HepG2 (cell line): ENCODE measurements around the gene ABCG1. TPM values are rescaled to one million over a fixed set of nuclear protein-coding genes. Genes with fewer than 3 reads are reported as not detected.

Experiments
- ATAC-seq: fragments of 200-7000 bp; cut with Tn5 transposase; 3 replicates; pipeline ENCODE4 v1.9.1; 2020; ENCODE audit warnings: mild to moderate bottlenecking, moderate library complexity
- BruUV-seq: library from RNA; stranded (reverse); fragments of 400-500 nt; replicated peaks from 2 replicates; lab custom pipeline; 2021; lab: Mats Ljungman, UMichigan
- CTCF ChIA-PET: fragments of 300-600 bp; formaldehyde crosslinking; extraction: SDS; loops from one replicate; lab custom pipeline; 2021; ENCODE audit warnings: low total read pairs, inconsistent platforms, low intra/inter-chr PET ratio; lab: Yijun Ruan, JAX
- POLR2A ChIA-PET: fragments of 350-600 bp; sonication (Branson Sonifier 250); formaldehyde crosslinking; loops from one replicate; lab custom pipeline; 2020; ENCODE audit warnings: antibody characterized with exemption, inconsistent platforms; lab: Yijun Ruan, JAX
- DNase-seq: peaks from one replicate; pipeline ENCODE4 v3.0.0-alpha.2; 2015; ENCODE audit warnings: low spot score
- FAIRE-seq: peaks from 3 replicates; lab custom pipeline; 2011; peaks lifted over from hg19 to GRCh38; lab: Jason Lieb, UNC
- H2AFZ ChIP-seq: one replicate; pipeline ENCODE4 v1.6.1; 2011; ENCODE audit warnings: low read length, inconsistent platforms
- H3K27ac ChIP-seq: fragments of 300-600 bp; 3 replicates; pipeline ENCODE4 v1.8.0; 2011; ENCODE audit warnings: mixed run types, mild to moderate bottlenecking, mixed read lengths, low read length, inconsistent platforms; ENCODE audit not compliant: insufficient read depth; ENCODE audit errors: extremely low read length
- H3K27me3 ChIP-seq, 2 experiments: fragments of 200-600 bp in 1 of 2; 2 replicates in 1 of 2; 3 replicates in 1 of 2; pipeline versions ENCODE4 v1.6.0 to v1.8.0; 2011; ENCODE audit warnings: low read length in 2 of 2, mild to moderate bottlenecking in 2 of 2, moderate library complexity in 2 of 2, inconsistent platforms in 1 of 2; ENCODE audit not compliant: insufficient read depth in 2 of 2, control insufficient read depth in 1 of 2
- H3K36me3 ChIP-seq, 2 experiments: fragments of 200-600 bp in 1 of 2; replicated peaks in 1 of 2; 2 replicates in 1 of 2; 3 replicates in 1 of 2; pipeline versions ENCODE4 v1.5.1 to v1.8.0; 2011; ENCODE audit warnings: low read length in 2 of 2, inconsistent platforms in 1 of 2; ENCODE audit not compliant: insufficient read depth in 2 of 2, control insufficient read depth in 1 of 2
- H3K4me1 ChIP-seq: 2 replicates; pipeline ENCODE4 v1.5.1; 2012; ENCODE audit warnings: low read length, inconsistent platforms; ENCODE audit not compliant: insufficient read depth
- H3K4me2 ChIP-seq: 2 replicates; pipeline ENCODE4 v1.6.0; 2011; ENCODE audit warnings: low read depth, low read length, inconsistent platforms
- H3K4me3 ChIP-seq, 3 experiments: fragments of 200-600 bp in 1 of 3; sonication (generic), shearing (Covaris generic) in 1 of 3; replicated peaks in 1 of 3; 2 replicates each; pipeline ENCODE4 v1.5.1; 2011 to 2016; ENCODE audit warnings: low read length in 3 of 3, inconsistent platforms in 2 of 3, low read depth in 2 of 3, mild to moderate bottlenecking in 2 of 3, control low read depth in 1 of 3, mixed read lengths in 1 of 3; ENCODE audit not compliant: insufficient read depth in 1 of 3
- H3K79me2 ChIP-seq: one replicate; pipeline ENCODE4 v1.6.1; 2011; ENCODE audit warnings: low read length, inconsistent platforms; ENCODE audit not compliant: insufficient read depth
- H3K9ac ChIP-seq: 2 replicates; pipeline ENCODE4 v1.6.0; 2011; ENCODE audit warnings: mild to moderate bottlenecking, low read depth, low read length, inconsistent platforms; ENCODE audit not compliant: insufficient read depth
- H3K9me3 ChIP-seq: 2 replicates; pipeline ENCODE4 v1.5.1; 2012; ENCODE audit warnings: mild to moderate bottlenecking, low read length
- H4K20me1 ChIP-seq: 2 replicates; pipeline ENCODE4 v1.6.0; 2011; ENCODE audit warnings: inconsistent platforms, mild to moderate bottlenecking, low read length, moderate library complexity; ENCODE audit not compliant: insufficient read depth
- AFF4 ChIP-seq: sonication (generic); formaldehyde crosslinking; IDR thresholded peaks from 2 replicates; pipeline ENCODE4 v1.4.0; 2020; ENCODE audit warnings: missing genetic modification reagents
- ARNT ChIP-seq: fragments of 450-650 bp; IDR thresholded peaks from 2 replicates; pipeline ENCODE4 v1.6.1; 2017
- DRAP1 ChIP-seq: IDR thresholded peaks from 2 replicates; pipeline ENCODE4 v1.6.1; 2016; ENCODE audit warnings: missing genetic modification reagents, missing compliant biosample characterization
- ETV6 ChIP-seq: sonication (generic); formaldehyde crosslinking; conservative IDR thresholded peaks from 2 replicates; pipeline ENCODE4 v1.4.0; 2020; ENCODE audit warnings: missing genetic modification reagents
- FOXP4 ChIP-seq: sonication (generic); formaldehyde crosslinking; IDR thresholded peaks from 2 replicates; pipeline ENCODE4 v1.4.0; 2020; ENCODE audit warnings: missing genetic modification reagents
- ZBTB40 ChIP-seq, 2 experiments: fragments of 450-650 bp in 1 of 2; sonication (generic) in 1 of 2; formaldehyde crosslinking in 1 of 2; IDR thresholded peaks; 2 replicates each; pipeline versions ENCODE4 v1.6.1 to v1.8.0; 2016 to 2022; ENCODE audit warnings: antibody characterized with exemption in 1 of 2, mild to moderate bottlenecking in 1 of 2, missing genetic modification reagents in 1 of 2
- ZNF547 ChIP-seq: sonication (generic); formaldehyde crosslinking; IDR thresholded peaks from 2 replicates; pipeline ENCODE4 v1.5.1; 2020; ENCODE audit warnings: mild to moderate bottlenecking, missing genetic modification reagents
- ZNF850 ChIP-seq: sonication (generic); formaldehyde crosslinking; conservative IDR thresholded peaks from 2 replicates; pipeline ENCODE4 v1.9.0; 2021; ENCODE audit warnings: mild to moderate bottlenecking, missing genetic modification reagents
- WGBS: methylation state at CpG from one replicate; pipeline ENCODE4 v1.1.6; 2017; ENCODE audit warnings: low lambda C conversion rate; 5-methylcytosine and 5-hydroxymethylcytosine counted together
- in situ Hi-C: cut with HindIII; loops from 2 replicates; pipeline ENCODE4 v1.10.0; 2017; ENCODE audit warnings: low pct_unique_long_range_greater_than_20kb; ENCODE audit not compliant: extremely low pct_ligation_motif_present
- intact Hi-C: fragments of 100-400 bp; cut with micrococcal nuclease; formaldehyde crosslinking; loops from one replicate; pipeline ENCODE4 v1.10.0; 2022; ENCODE audit not compliant: unreplicated experiment
- polyA plus RNA-seq, 8 experiments: library from polyadenylated mRNA; depleted of rRNA in 3 of 8; stranded (reverse) in 7 of 8; unstranded in 1 of 8; fragments of >200 nt; fragmentation: Illumina TruSeq in 4 of 8; extraction: Trizol in 4 of 8; gene quantifications; 2 replicates each; pipeline versions ENCODE4 v1.2.1 to v1.2.3, GENCODE V29; 2011 to 2016; ENCODE audit warnings: low read depth in 4 of 8, missing spikeins in 1 of 8, mixed read lengths in 1 of 8; ENCODE audit not compliant: insufficient read depth in 1 of 8
- total RNA-seq, 5 experiments: library from RNA; depleted of rRNA; stranded (reverse); fragments of >200 nt; fragmentation: Illumina TruSeq; extraction: Trizol; gene quantifications; 2 replicates each; pipeline ENCODE4 v1.2.3, GENCODE V29; 2016; ENCODE audit warnings: low read depth in 1 of 5

The ABCG1 gene
- total and polyA plus RNA-seq, 2 of the 13 experiments (the other 11 are each of a cell fraction or from before 2014, with no cell fraction given) = 0.04 TPM; not detected in 1

GRCh38 chr21:42286416-42286815, 67.5 kb downstream of the ABCG1 start:
- Histone ChIP-seq H3K27ac (no peak overlapping the region), H4K20me1 (no peaks in the 10 kb centered on the region), H3K4me1 (no peaks in the 10 kb centered on the region), H3K9me3 (no peaks in the 10 kb centered on the region), H2AFZ (no peak overlapping the region), H3K9ac (no peak overlapping the region), H3K36me3 (no peaks in the 10 kb centered on the region), H3K79me2 (no peaks in the 10 kb centered on the region), H3K27me3 (peaks cover 5 to 43% of the 10 kb centered on the region in 2 experiments; a peak in 4 of 5 replicates), H3K4me2 (no peak overlapping the region), H3K4me3 (no peak overlapping the region)
- ChIA-PET CTCF (no interaction called here), POLR2A (no interaction called here)
- FAIRE-seq (no peak), DNase-seq (no peak), ATAC-seq (no peak)
- no TSS peak for BruUV-seq
- intact Hi-C loops (no loop called here), in situ Hi-C loops (no loop called here)
- WGBS = 18% methylated on average over 12 of the region's 12 CpGs
- no peak for TF ChIP-seq ARNT
- TF ChIP-seq ZBTB40 (IDR thresholded peaks at IDR 0.05) = no peak
- no peak for TF ChIP-seq ZBTB40 (CRISPR knock-in tag; IDR thresholded peaks at IDR 0.05)
- TF ChIP-seq ETV6 (CRISPR knock-in tag) = no peak
- TF ChIP-seq ZNF547 (CRISPR knock-in tag) = no peak
- TF ChIP-seq FOXP4 = no peak
- TF ChIP-seq DRAP1 (CRISPR knock-in tag) = no peak
- no peak for TF ChIP-seq AFF4 (CRISPR knock-in tag)
- no peak for TF ChIP-seq ZNF850 (CRISPR knock-in tag)
